GM12878 (cell line): ENCODE data around the gene SPDYE4. TPM values are rescaled to one million over a fixed set of nuclear protein-coding genes. Genes with fewer than 3 reads are reported as not detected.
A peak's percentile ranks its signal among the peaks of the same experiment; 100 is the strongest.

Experiments
- ATAC-seq: fragments of 200-7000 bp; cut with Tn5 transposase; 3 replicates; pipeline ENCODE4 v1.9.1; 2020; ENCODE audit warnings: mild to moderate bottlenecking, moderate library complexity
- BruUV-seq: library from RNA; stranded (reverse); fragments of 400-500 nt; replicated peaks from 2 replicates; lab custom pipeline; 2021; lab: Mats Ljungman, UMichigan
- CTCF ChIA-PET: fragments of 300-600 bp; sonication (Branson Sonifier 250); formaldehyde crosslinking; extraction: SDS; loops from one replicate; lab custom pipeline; 2021; ENCODE audit warnings: inconsistent platforms; lab: Yijun Ruan, JAX
- POLR2A ChIA-PET: fragments of 350-600 bp; formaldehyde crosslinking; extraction: SDS; loops from one replicate; lab custom pipeline; 2021; ENCODE audit warnings: inconsistent platforms; lab: Charles Lee
- RAD21 ChIA-PET: fragments of 300-600 bp; sonication (Branson Sonifier 250); formaldehyde crosslinking; loops from one replicate; lab custom pipeline; 2023; ENCODE audit warnings: antibody characterized with exemption; ENCODE audit not compliant: unreplicated experiment; lab: Charles Lee
- SMC1A ChIA-PET: fragments of 300-600 bp; sonication (Branson Sonifier 250); formaldehyde crosslinking; loops from one replicate; lab custom pipeline; 2023; ENCODE audit not compliant: unreplicated experiment, uncharacterized antibody; lab: Charles Lee
- DNase-seq: peaks from one replicate; pipeline ENCODE4 v3.0.0-alpha.2; 2011; ENCODE audit warnings: low read depth, low spot score
- FAIRE-seq: peaks from 3 replicates; lab custom pipeline; 2011; peaks lifted over from hg19 to GRCh38; lab: Jason Lieb, UNC
- H2AFZ ChIP-seq: 2 replicates; pipeline ENCODE4 v1.6.0; 2011; ENCODE audit warnings: low read depth, low read length, control low read depth; ENCODE audit not compliant: control insufficient read depth
- H3K27ac ChIP-seq: 2 replicates; pipeline ENCODE4 v1.5.1; 2011; ENCODE audit warnings: control low read depth; ENCODE audit not compliant: control insufficient read depth, insufficient read depth
- H3K27me3 ChIP-seq, 2 experiments: replicated peaks in 1 of 2; 2 replicates each; pipeline versions ENCODE4 v1.6.0 to v1.6.1; 2011; ENCODE audit warnings: low read length in 1 of 2; ENCODE audit not compliant: control insufficient read depth in 2 of 2, insufficient read depth in 2 of 2
- H3K36me3 ChIP-seq, 2 experiments: 2 replicates each; pipeline ENCODE4 v1.5.1; 2011; ENCODE audit warnings: low read length in 1 of 2; ENCODE audit not compliant: control insufficient read depth in 2 of 2, insufficient read depth in 2 of 2
- H3K4me1 ChIP-seq: 2 replicates; pipeline ENCODE4 v1.6.1; 2011; ENCODE audit warnings: mild to moderate bottlenecking, low read length, moderate library complexity, mixed read lengths; ENCODE audit not compliant: control insufficient read depth, insufficient read depth
- H3K4me2 ChIP-seq: 2 replicates; pipeline ENCODE4 v1.6.0; 2011; ENCODE audit warnings: control low read depth; ENCODE audit not compliant: control insufficient read depth, insufficient read depth
- H3K4me3 ChIP-seq: fragments of 200-600 bp; sonication (generic); 2 replicates; pipeline ENCODE4 v1.5.1; 2016
- H3K79me2 ChIP-seq: 2 replicates; pipeline ENCODE4 v1.6.0; 2011; ENCODE audit warnings: low read length; ENCODE audit not compliant: control insufficient read depth, insufficient read depth
- H3K9ac ChIP-seq: 2 replicates; pipeline ENCODE4 v1.8.0; 2011; ENCODE audit warnings: low read length, control low read depth, mixed read lengths; ENCODE audit not compliant: control insufficient read depth, insufficient read depth
- H3K9me3 ChIP-seq: replicated peaks from 3 replicates; pipeline ENCODE4 v1.5.1; 2011; ENCODE audit warnings: mild to moderate bottlenecking, low read length; ENCODE audit not compliant: control insufficient read depth, insufficient read depth
- H4K20me1 ChIP-seq: 2 replicates; pipeline ENCODE4 v1.6.0; 2011; ENCODE audit not compliant: control insufficient read depth, insufficient read depth
- BACH1 ChIP-seq: fragments of 450-650 bp; IDR thresholded peaks from 2 replicates; pipeline ENCODE4 v1.6.1; 2017; ENCODE audit warnings: mild to moderate bottlenecking, borderline replicate concordance
- EZH2 ChIP-seq: IDR thresholded peaks from 2 replicates; pipeline ENCODE4 v1.6.1; 2012; ENCODE audit warnings: low read depth, mild to moderate bottlenecking, control low read depth, inconsistent platforms, low read length, borderline replicate concordance; ENCODE audit not compliant: control insufficient read depth
- GABPA ChIP-seq: IDR thresholded peaks from 2 replicates; pipeline ENCODE4 v1.6.1; 2014; ENCODE audit warnings: antibody characterized with exemption, low read depth, mild to moderate bottlenecking, inconsistent platforms
- IKZF1 ChIP-seq: fragments of 450-650 bp; conservative IDR thresholded peaks from 2 replicates; pipeline ENCODE4 v1.6.1; 2017; ENCODE audit warnings: antibody characterized with exemption, mild to moderate bottlenecking
- IRF4 ChIP-seq: IDR thresholded peaks from 2 replicates; pipeline ENCODE4 v1.6.1; 2011; ENCODE audit warnings: low read depth, low read length
- MYB ChIP-seq: fragments of 150-350 bp; IDR thresholded peaks from 2 replicates; pipeline ENCODE4 v1.6.1; 2014; ENCODE audit warnings: mild to moderate bottlenecking, low read depth, low read length, borderline replicate concordance
- NRF1 ChIP-seq: conservative IDR thresholded peaks from 2 replicates; pipeline ENCODE4 v1.6.1; 2011; ENCODE audit warnings: mild to moderate bottlenecking, low read depth, low read length, improper control_type of control experiment
- PAX5 ChIP-seq: IDR thresholded peaks from 2 replicates; pipeline ENCODE4 v1.6.1; 2011; ENCODE audit warnings: low read depth, low read length, borderline replicate concordance
- POU2F2 ChIP-seq: IDR thresholded peaks from 3 replicates; pipeline ENCODE4 v1.6.1; 2011; ENCODE audit warnings: low read depth, mild to moderate bottlenecking, low read length, borderline replicate concordance
- TCF12 ChIP-seq: IDR thresholded peaks from 2 replicates; pipeline ENCODE4 v1.6.1; 2011; ENCODE audit warnings: low read depth, mild to moderate bottlenecking, low read length
- ZNF24 ChIP-seq: fragments of 450-650 bp; IDR thresholded peaks from 2 replicates; pipeline ENCODE4 v1.6.1; 2017; ENCODE audit warnings: antibody characterized with exemption, mild to moderate bottlenecking
- WGBS: methylation state at CpG from one replicate; pipeline ENCODE4 v1.1.6; 2016; ENCODE audit warnings: low lambda C conversion rate; ENCODE audit not compliant: insufficient replicate concordance, insufficient coverage; ENCODE audit errors: missing lambda C conversion rate; 5-methylcytosine and 5-hydroxymethylcytosine counted together
- in situ Hi-C: fragments of 300-500 bp; cut with MboI; formaldehyde crosslinking; loops from 9 replicates; pipeline ENCODE4 v1.14.3; 2018; ENCODE audit warnings: mixed read lengths
- intact Hi-C: fragments of 100-400 bp; cut with micrococcal nuclease; formaldehyde crosslinking; loops from one replicate; pipeline ENCODE4 v1.14.2; 2022; ENCODE audit not compliant: unreplicated experiment
- polyA plus RNA-seq, 11 experiments: library from polyadenylated mRNA; depleted of rRNA in 4 of 11; unstranded in 6 of 11; stranded (reverse) in 5 of 11; fragments of >200 nt; fragmentation: Nextera tagmentation in 4 of 11; fragmentation: Illumina TruSeq in 1 of 11; extraction: Ambion mirVana in 4 of 11; extraction: Trizol in 1 of 11; gene quantifications; 1 replicate in 1 of 11; 2 replicates in 10 of 11; pipeline versions ENCODE4 v1.2.1 to v1.2.3, GENCODE V29; 2011 to 2016; ENCODE audit warnings: inconsistent platforms in 2 of 11, missing spikeins in 2 of 11, low read depth in 1 of 11
- total RNA-seq, 4 experiments: library from RNA; depleted of rRNA in 3 of 4; stranded (reverse); fragments of >200 nt in 3 of 4; fragmentation: Illumina TruSeq in 1 of 4; extraction: Trizol in 1 of 4; gene quantifications; 2 replicates each; pipeline versions ENCODE4 v1.2.1 to v1.2.3, GENCODE V29; 2013 to 2021
- TF ChIP-seq, protein P1 (sequence below): fragments of 450-650 bp; IDR thresholded peaks from 2 replicates; pipeline ENCODE4 v1.6.1; 2016; ENCODE audit warnings: mild to moderate bottlenecking
- TF ChIP-seq, protein P2 (sequence below): IDR thresholded peaks from 2 replicates; pipeline ENCODE4 v1.6.1; 2012; ENCODE audit warnings: low read depth, low read length, improper control_type of control experiment

SPDYE4 gene
- total and polyA plus RNA-seq, 10 of the 15 experiments (the other 5 are each of a cell fraction or from before 2014, with no cell fraction given): 0.07 to 0.18 TPM; not detected in 8

DNA sequence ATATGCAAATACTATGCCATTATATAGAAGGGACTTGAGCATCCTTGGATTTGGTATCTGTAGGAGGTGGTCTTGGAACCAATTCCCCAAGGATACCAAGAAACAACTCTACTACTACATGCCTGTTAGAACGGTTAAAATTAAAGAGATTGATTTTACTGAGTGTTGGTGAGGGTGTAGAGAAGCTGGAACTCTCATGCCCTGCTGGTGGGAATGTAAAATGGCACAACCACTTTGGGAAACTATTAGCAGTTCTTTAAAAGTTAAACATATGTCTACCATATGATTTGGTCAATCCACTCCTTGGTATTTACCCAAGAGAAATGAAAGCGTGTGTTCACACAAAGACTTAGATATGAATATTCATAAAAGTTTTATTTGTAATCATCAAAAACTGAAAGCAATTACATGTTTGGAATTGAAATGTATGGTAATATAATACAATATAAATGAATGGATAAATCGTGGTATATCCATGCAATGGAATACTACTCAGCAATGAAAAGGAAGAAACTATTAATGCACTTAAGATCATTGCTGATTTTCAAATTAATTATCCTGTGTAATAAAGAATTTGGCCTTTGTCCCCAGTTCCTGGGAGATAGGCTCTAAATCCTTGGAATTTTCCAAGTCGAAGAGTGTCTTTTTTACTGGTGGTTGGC is 33.0 kb upstream of the SPDYE4 start:
- no peaks in the 10 kb centered on the region; a peak in 1 of 4 replicates for H3K36me3 ChIP-seq
- ChIA-PET CTCF (no interaction called here), RAD21 (no interaction called here), SMC1A (interaction anchor here (1.2 kb wide), 2 partner anchors 8 to 58 kb away, joined by 3 read pairs; no protein-coding TSS in a partner anchor), POLR2A (no interaction called here)
- no peak for DNase-seq
- H4K20me1 ChIP-seq: no peaks in the 10 kb centered on the region
- H3K27ac ChIP-seq: no peak overlapping the region
- H3K27me3 ChIP-seq: no peaks in the 10 kb centered on the region
- H3K9me3 ChIP-seq: no peaks in the 10 kb centered on the region
- BruUV-seq: no TSS peak
- TF ChIP-seq IKZF1: no peak
- TF ChIP-seq, protein P1, sequence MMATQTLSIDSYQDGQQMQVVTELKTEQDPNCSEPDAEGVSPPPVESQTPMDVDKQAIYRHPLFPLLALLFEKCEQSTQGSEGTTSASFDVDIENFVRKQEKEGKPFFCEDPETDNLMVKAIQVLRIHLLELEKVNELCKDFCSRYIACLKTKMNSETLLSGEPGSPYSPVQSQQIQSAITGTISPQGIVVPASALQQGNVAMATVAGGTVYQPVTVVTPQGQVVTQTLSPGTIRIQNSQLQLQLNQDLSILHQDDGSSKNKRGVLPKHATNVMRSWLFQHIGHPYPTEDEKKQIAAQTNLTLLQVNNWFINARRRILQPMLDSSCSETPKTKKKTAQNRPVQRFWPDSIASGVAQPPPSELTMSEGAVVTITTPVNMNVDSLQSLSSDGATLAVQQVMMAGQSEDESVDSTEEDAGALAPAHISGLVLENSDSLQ: 0 out of 2 replicates have a peak, but pooled peaks have one; percentile 17
- H3K4me1 ChIP-seq: no peaks in the 10 kb centered on the region
- WGBS: 61% methylated on average over 4 of the region's 4 CpGs
- FAIRE-seq: no peak
- no peak overlapping the region for H3K4me3 ChIP-seq
- no peak overlapping the region for H3K4me2 ChIP-seq
- H3K9ac ChIP-seq: no peak overlapping the region
- H3K79me2 ChIP-seq: no peaks in the 10 kb centered on the region
- no peak overlapping the region for H2AFZ ChIP-seq
- in situ Hi-C loops (no loop called here), intact Hi-C loops (no loop called here)
- no peak for ATAC-seq

DNA sequence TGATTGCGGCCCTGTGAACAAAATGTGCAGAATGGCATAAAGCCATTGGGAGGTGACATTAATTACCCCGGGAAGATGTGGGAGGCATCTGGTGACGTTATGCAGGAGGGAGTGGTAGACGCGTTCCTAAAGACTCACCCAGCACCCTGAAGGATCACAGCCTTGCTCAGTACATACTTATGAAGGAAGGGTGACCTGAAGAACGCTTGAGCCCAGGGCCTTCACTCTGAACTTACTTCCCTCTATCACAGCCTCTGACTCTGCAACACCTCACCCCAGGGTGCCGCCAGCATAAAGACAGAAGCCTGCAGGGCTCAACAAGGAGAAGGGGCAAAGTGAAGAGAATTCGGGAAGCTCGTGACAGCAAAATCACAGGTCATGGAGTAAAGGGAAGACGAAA is 31.4 kb upstream of the SPDYE4 start:
- H3K4me1 ChIP-seq: no peaks in the 10 kb centered on the region
- in situ Hi-C loops: no loop called here

More for the DNA sequence above, 31.4 kb upstream of the SPDYE4 start:
- SMC1A ChIA-PET: interaction anchor here (1.1 kb wide), 1 partner anchor 61 kb away, joined by 3 read pairs; no protein-coding TSS in a partner anchor
- no peak for FAIRE-seq
- no peak overlapping the region for H3K27ac ChIP-seq
- H4K20me1 ChIP-seq: no peaks in the 10 kb centered on the region
- ATAC-seq: no peak
- CTCF ChIA-PET: interaction anchor here (0.7 to 6.0 kb wide), 2 partner anchors 104 to 208 kb away, joined by 3 to 55 read pairs; no protein-coding TSS in a partner anchor
- no peak overlapping the region for H3K9ac ChIP-seq
- no peak overlapping the region for H3K4me3 ChIP-seq
- no peaks in the 10 kb centered on the region for H3K9me3 ChIP-seq
- no peak for DNase-seq
- no peaks in the 10 kb centered on the region for H3K36me3 ChIP-seq
- TF ChIP-seq ZNF24: no peak
- no peak for TF ChIP-seq IRF4
- TF ChIP-seq EZH2: no peak
- TF ChIP-seq, protein P2, sequence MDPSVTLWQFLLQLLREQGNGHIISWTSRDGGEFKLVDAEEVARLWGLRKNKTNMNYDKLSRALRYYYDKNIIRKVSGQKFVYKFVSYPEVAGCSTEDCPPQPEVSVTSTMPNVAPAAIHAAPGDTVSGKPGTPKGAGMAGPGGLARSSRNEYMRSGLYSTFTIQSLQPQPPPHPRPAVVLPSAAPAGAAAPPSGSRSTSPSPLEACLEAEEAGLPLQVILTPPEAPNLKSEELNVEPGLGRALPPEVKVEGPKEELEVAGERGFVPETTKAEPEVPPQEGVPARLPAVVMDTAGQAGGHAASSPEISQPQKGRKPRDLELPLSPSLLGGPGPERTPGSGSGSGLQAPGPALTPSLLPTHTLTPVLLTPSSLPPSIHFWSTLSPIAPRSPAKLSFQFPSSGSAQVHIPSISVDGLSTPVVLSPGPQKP: no peak
- TF ChIP-seq BACH1: no peak
- TF ChIP-seq NRF1: no peak
- no peak for TF ChIP-seq PAX5
- TF ChIP-seq TCF12: no peak
- no peak for TF ChIP-seq POU2F2
- TF ChIP-seq GABPA: no peak
- TF ChIP-seq MYB: no peak
- 87% methylated on average over 9 of the region's 10 CpGs for WGBS
- no peak overlapping the region for H3K4me2 ChIP-seq
- intact Hi-C loops: loop anchor here (5.0 kb wide), 1 partner anchor 108 kb away; no protein-coding TSS in a partner anchor
- no peak overlapping the region for H2AFZ ChIP-seq
- no peaks in the 10 kb centered on the region for H3K79me2 ChIP-seq
- RAD21 ChIA-PET: no interaction called here
- BruUV-seq: no TSS peak
- H3K27me3 ChIP-seq: no peaks in the 10 kb centered on the region
- POLR2A ChIA-PET: no interaction called here
